GM15510 (cell line): Measurements from ENCODE around the gene SPATA21.

Experiments
- POLR2A ChIP-seq: IDR thresholded peaks from 3 replicates; pipeline ENCODE4 v1.6.1; 2011; ENCODE audit warnings: borderline replicate concordance; ENCODE audit not compliant: insufficient read length; ENCODE audit errors: extremely low read depth

Gene SPATA21

DNA sequence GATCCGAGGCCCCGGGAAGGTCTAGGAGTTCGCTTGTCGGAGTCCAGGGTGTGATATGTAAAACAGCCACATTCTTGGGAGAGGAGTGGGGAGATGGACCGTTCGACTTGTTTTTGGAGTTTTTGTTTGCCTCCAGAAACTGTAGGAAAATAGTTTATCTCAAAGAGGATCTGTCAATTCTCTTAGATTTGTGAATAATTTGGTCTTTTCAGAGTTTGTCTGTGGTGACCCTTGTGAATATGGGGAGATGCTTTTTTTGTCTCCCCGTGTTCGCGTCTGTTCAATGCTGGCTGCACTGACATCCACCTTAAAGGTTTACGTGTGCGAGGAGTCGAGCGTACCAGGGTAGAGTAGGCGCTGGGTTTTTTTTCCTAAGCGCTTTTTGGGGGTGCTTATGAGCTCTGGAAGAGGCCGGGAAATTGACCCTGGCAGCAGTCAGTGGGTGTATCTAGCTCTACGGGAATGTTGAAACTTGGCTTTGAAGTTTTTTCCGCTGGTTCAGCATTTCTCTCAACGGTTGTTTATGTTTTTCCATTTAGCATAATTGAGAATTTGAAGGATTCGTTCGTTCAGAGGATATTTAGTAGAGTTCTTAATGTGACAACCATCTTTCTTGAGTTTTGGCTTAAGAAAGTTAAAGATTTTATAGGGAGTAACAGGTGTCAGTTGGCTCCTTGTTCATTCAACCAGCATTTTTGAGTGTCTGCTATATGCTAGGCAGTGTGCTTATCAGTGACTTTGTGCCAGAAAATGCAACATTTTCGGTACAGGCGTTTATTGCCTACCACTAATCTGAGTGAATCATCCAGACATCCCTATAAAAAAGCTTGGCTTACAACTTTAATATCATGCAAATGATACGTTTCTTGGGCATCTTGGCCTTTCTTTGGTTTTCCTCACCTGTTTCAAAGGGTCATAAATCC lies 69.0 kb downstream of the SPATA21 start:
- TF ChIP-seq POLR2A = no peak

DNA sequence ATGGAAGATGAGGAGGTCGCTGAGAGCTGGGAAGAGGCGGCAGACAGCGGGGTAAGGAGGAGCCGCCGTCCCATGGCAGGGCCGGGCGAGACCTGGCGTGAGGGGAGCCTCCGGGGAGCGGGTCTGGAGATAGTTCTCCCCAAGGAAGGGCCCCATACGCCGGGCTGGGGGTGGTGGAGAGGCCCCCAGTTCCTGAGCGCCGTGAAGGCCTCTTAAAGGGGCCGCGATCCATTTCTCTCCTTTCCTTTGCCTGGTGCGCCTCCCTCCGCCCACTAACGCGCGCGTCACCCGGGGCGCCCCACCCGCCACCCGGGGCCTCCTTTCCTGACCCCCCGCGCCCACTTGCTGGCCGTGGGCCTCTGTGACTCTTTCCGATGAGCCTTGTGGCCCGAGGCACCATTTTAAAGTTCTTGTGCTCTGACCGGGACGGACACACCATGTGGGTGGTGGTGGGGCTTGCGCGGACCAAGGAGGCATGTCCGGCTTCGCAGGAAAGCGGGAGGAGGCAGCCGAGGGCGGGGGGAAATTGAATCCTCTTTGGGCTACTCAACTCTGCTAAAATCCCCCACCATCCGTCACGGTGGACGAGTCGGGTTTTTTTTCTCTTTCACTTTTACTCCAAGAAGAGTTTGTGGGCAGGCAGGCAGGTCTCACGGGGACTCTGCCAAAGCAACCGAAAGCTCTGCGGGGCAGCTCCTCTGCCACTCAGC lies 69.8 kb downstream of the SPATA21 start:
- peak; percentile 66 for TF ChIP-seq POLR2A

DNA sequence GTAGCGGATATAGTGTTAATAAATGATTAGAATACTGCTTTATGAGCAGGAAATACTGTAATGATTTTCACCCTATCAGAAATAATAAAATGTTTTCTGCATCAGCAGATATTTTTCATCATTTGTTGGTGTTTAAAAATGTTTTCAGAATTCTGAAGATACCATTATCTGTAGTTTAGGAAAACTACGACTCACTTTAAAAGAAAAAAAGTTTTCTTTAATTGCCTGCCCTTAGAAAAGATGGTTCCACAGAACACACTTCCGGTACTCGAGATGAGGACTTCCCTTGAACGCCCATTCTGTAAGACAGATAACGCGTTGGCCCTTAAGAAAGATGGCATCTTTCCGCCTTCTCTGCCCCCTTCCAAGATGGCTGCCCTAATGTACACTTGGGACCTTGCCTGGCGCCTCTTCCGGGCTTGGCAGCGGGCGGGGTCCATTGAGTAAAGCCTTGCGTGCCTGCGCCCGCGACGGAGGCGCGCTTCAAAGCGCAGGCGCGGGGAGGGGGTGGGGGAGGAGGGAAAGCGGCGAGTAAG lies 70.4 kb downstream of the SPATA21 start, which contains the start of gene SZRD1:
SZRD1 (plus strand) TSS at position 521 of the 536 bp plus-strand sequence. CDS start 16 bp downstream, outside the sequence.
- no peak for TF ChIP-seq POLR2A

DNA sequence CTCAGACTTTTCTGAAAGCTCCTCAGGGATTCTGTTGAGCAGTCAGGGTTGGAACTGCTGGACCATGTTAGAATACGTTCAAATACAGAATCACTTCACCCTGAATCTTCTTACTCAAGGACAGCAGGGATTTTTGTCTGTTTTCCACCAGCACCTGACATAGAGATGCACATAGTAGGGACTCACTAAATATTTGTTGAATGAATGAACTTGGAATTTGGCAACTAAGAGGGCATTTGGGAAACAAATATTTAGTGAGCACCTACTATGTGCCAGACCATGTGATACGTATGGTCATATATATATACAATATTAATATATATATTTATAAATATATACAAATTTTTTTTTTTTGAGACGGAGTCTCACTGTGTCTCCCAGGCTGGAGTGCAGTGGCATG lies 80.4 kb downstream of the SPATA21 start:
- TF ChIP-seq POLR2A = no peak

DNA sequence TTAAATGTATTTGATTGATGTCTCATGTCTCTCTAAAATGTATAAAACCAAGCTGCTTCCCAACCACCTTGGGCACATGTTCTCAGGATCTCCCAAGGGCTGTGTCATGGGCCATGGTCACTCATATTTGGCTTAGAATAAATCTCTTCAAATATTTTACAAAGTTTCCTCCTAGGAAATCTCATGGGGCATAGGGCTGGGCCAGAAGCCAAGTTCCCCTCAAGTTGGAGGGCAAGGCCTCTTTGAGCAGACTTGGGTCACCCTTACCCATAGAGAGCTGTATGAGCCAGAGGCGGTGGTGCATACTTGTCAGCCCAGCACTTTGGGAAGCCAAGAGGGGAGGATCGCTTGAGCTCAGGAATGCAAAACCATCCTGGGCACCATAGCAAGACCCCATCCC lies 82.6 kb downstream of the SPATA21 start:
- TF ChIP-seq POLR2A = no peak

DNA sequence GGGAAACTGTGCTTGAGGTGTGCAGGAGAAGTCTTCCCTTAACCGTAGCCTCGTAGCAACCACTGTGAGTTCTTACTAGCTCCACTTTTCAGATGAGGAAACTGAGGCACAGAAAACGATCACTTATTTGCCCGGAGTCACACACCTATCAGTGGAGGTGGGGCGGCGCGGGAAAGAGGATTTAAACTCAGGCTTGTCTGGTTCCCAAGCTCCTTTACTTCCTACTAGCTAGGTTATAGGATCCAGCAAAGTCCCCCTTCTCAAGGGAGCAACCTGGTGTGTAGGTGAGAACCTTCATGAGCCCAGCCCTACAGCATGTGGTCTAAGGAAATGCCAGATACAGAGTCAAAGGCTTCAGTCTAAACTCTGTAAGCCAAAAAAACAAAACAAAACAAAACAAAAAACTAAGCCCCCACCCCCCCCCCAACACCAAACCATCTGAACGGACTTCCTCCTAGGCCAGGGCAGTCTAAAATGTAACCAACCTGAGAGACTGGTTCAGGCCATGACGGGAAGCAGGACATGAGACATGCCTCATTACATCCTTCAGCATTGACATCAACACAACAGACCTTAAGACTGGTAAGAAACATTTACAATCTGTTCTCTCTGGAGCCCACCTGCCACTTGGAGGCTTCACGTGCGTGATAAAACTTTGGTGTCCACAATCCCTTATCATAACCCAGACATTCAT lies 84.2 kb downstream of the SPATA21 start:
- TF ChIP-seq POLR2A = no peak

DNA sequence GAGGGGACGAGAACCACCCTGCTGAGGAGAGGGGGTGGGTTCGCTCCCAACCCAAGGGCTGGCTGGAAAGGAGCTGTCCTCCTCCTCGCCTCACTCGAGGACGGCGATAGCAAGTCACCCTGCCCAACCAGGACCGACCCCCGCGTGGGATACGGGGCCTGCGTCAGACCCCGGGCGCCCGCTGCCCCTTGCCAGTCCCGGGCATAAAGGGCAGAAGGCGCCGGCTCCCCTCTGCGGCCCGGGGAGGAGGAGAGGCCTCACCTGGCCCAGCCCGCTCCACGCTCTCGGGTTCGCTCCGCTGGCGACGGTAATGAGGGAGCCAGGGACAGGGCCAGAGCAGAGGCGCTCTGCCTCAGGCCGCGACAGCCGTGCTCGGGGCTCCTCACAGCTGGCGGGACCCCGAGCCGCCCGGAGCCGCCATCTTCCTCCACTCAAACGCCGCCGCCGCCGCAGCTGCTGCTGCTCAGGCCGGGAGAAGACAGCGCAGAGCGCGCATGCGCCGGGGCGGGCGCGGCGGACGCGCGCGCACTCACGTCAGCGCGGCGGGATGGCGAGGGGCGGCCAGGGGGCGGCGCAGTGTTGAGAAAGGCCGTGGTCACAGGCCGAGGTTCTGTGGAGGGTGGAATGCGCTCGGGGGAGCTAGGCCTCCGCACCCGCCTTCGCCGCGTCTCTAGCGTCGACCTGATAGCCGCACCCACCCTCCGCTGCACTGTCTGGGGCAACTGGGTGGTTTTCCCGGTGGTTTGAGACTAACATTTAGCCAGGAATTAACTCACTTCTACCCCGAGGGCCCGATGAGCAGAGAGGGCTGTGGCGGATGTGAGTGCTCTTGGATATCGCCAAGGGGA lies 85.0 kb downstream of the SPATA21 start, which contains the start of gene FBXO42:
FBXO42 (minus strand) TSS at position 487 of the 848 bp plus-strand sequence. CDS start 37,062 bp downstream, outside the sequence.
- TF ChIP-seq POLR2A = peak; percentile 94

DNA sequence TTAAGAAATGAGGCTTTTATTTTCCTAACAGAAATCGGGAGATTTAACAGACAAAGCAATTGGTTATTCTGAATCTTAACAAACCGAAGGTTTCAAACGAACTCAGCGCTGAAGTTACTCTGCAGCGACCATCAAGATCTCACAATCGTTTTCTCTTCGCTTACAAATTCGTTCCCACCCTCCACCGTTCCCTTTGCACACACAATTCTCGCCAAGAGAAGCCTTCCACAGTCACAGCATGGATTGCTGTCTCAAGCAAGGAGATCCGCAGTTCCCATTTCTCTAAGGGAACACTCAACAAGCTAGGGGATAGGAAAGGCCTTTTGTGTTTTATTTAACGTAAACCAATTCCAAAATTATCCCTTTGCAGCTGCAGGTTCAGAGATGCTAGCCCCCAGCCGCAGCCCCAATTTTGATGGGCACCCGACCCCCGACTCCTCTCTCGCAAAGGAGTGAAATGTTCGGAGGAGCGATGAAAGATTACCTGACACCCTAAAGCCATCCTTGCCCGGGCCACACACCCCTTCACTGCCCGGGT lies 85.7 kb downstream of the SPATA21 start:
- TF ChIP-seq POLR2A = no peak

DNA sequence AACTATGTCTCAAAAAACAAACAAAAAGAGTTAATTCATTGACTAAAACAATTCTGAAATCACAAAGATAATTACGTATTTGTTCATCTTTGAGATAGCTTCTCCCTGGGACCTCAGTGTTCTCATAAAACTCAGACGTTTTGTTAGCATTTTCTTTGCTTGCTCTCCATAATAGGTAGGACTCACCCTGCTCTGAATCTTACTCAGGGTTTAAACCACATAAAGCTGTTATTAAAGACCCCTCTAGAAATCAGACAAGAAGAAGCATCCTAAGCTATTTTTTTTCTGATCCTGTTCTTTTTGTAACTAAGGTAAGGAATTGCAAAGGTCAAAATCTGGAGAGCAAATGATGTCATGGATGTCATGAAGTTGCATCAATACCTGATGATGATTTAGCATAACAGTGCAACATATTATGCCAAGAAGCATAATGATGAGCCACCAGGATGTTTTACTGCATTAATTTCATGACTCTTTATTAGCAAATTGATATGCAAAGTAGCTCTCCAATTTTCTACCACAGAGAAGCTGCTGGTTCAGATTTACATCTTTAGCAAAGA lies 87.3 kb downstream of the SPATA21 start:
- no peak for TF ChIP-seq POLR2A
